HCT116 (cell line): ENCODE measurements around the gene AMOTL2. TPM values are rescaled to one million over a fixed set of nuclear protein-coding genes. Genes with fewer than 3 reads are reported as not detected.

ENCODE experiments used
- ATAC-seq: fragments of 200-7000 bp; cut with Tn5 transposase; 2 replicates; pipeline ENCODE4 v1.9.1; 2020; ENCODE audit warnings: mild to moderate bottlenecking, moderate library complexity
- BruUV-seq: library from RNA; stranded (reverse); fragments of 400-500 nt; replicated peaks from 2 replicates; lab custom pipeline; 2021; lab: Mats Ljungman, UMichigan
- CTCF ChIA-PET: fragments of 300-600 bp; sonication (Branson Sonifier 250); formaldehyde crosslinking; loops from one replicate; lab custom pipeline; 2021; ENCODE audit warnings: antibody characterized with exemption; lab: Charles Lee
- POLR2A ChIA-PET: fragments of 300-600, 350-600 bp; sonication (Branson Sonifier 250); formaldehyde crosslinking; loops from one replicate; lab custom pipeline; 2021; ENCODE audit warnings: antibody characterized with exemption; lab: Charles Lee
- RAD21 ChIA-PET, 2 experiments: fragments of 300-600 bp; sonication (Branson Sonifier 250); formaldehyde crosslinking; loops; one replicate each; lab custom pipeline; 2023; ENCODE audit warnings: low total read pairs in 2 of 2; ENCODE audit not compliant: uncharacterized antibody in 2 of 2, unreplicated experiment in 2 of 2, low non-redundant PET in 1 of 2; lab: Charles Lee
- DNase-seq: peaks from one replicate; pipeline ENCODE4 v3.0.0-alpha.2; 2010; ENCODE audit warnings: low read depth, low spot score
- H2AFZ ChIP-seq: fragments of 200-600 bp; shearing (Covaris generic), sonication (generic); 2 replicates; pipeline ENCODE4 v1.6.1; 2017; ENCODE audit warnings: low read depth, mixed run types, mixed read lengths, antibody characterized with exemption, low read length; ENCODE audit not compliant: poor library complexity, severe bottlenecking
- H3K27ac ChIP-seq: 2 replicates; pipeline ENCODE4 v1.5.1; 2012; ENCODE audit warnings: low read depth, low read length
- H3K27me3 ChIP-seq: fragments of 200-600 bp; sonication (generic); 2 replicates; pipeline ENCODE4 v1.6.1; 2016; ENCODE audit warnings: mixed run types, low read length, mixed read lengths; ENCODE audit not compliant: insufficient read depth
- H3K36me3 ChIP-seq, 2 experiments: fragments of 200-500 bp in 1 of 2; fragments of 200-600 bp in 1 of 2; sonication (Bioruptor generic) in 1 of 2; sonication (generic) in 1 of 2; 2 replicates each; pipeline versions ENCODE4 v1.5.1 to v1.6.1; 2014 to 2016; ENCODE audit warnings: low read length in 2 of 2, inconsistent platforms in 1 of 2, mixed read lengths in 1 of 2, mixed run types in 1 of 2; ENCODE audit not compliant: insufficient read depth in 2 of 2, control insufficient read depth in 1 of 2
- H3K4me1 ChIP-seq, 2 experiments: fragments of 200-600 bp in 1 of 2; sonication (generic) in 1 of 2; 2 replicates each; pipeline versions ENCODE4 v1.5.1 to v1.6.1; 2012 to 2017; ENCODE audit warnings: low read length in 2 of 2, inconsistent platforms in 1 of 2, mild to moderate bottlenecking in 1 of 2, mixed read lengths in 1 of 2, mixed run types in 1 of 2, moderate library complexity in 1 of 2; ENCODE audit not compliant: insufficient read depth in 2 of 2, control insufficient read depth in 1 of 2
- H3K4me2 ChIP-seq: fragments of 200-600 bp; sonication (generic); 2 replicates; pipeline ENCODE4 v1.6.1; 2017; ENCODE audit warnings: mixed run types, low read length, mixed read lengths
- H3K4me3 ChIP-seq, 2 experiments: fragments of 200-600 bp in 1 of 2; sonication (generic) in 1 of 2; replicated peaks in 1 of 2; 2 replicates each; pipeline ENCODE4 v1.5.1; 2011 to 2016; ENCODE audit warnings: low read length in 2 of 2, control low read depth in 1 of 2, low read depth in 1 of 2, mild to moderate bottlenecking in 1 of 2, mixed read lengths in 1 of 2, mixed run types in 1 of 2
- H3K79me2 ChIP-seq: fragments of 200-600 bp; sonication (generic); 2 replicates; pipeline ENCODE4 v1.6.1; 2017; ENCODE audit warnings: mild to moderate bottlenecking, mixed run types, low read length, moderate library complexity, mixed read lengths; ENCODE audit not compliant: insufficient read depth
- H3K9ac ChIP-seq: fragments of 200-600 bp; sonication (generic); 2 replicates; pipeline ENCODE4 v1.6.1; 2016; ENCODE audit warnings: low read length, mixed read lengths
- H3K9me2 ChIP-seq: fragments of 200-600 bp; sonication (generic), shearing (Covaris generic); 2 replicates; pipeline ENCODE4 v1.6.1; 2017; ENCODE audit warnings: mixed run types, mild to moderate bottlenecking, moderate library complexity; ENCODE audit not compliant: insufficient read depth
- H3K9me3 ChIP-seq, 2 experiments: fragments of 200-500 bp in 1 of 2; fragments of 200-600 bp in 1 of 2; sonication (Bioruptor generic) in 1 of 2; sonication (generic) in 1 of 2; 2 replicates each; pipeline ENCODE4 v1.6.1; 2014 to 2017; ENCODE audit warnings: low read length in 2 of 2, mixed read lengths in 2 of 2, inconsistent platforms in 1 of 2, low read depth in 1 of 2, mild to moderate bottlenecking in 1 of 2, mixed run types in 1 of 2, moderate library complexity in 1 of 2; ENCODE audit not compliant: control insufficient read depth in 1 of 2, insufficient read depth in 1 of 2
- H4K20me1 ChIP-seq: fragments of 200-600 bp; sonication (generic), shearing (Covaris generic); 2 replicates; pipeline ENCODE4 v1.6.1; 2017; ENCODE audit warnings: mixed run types, mild to moderate bottlenecking, moderate library complexity; ENCODE audit not compliant: insufficient read depth
- CBX3 ChIP-seq: IDR thresholded peaks from 2 replicates; pipeline ENCODE4 v1.6.1; 2012; ENCODE audit warnings: low read depth
- EGR1 ChIP-seq: IDR thresholded peaks from 2 replicates; pipeline ENCODE4 v1.6.1; 2012; ENCODE audit warnings: low read depth
- ELF1 ChIP-seq: IDR thresholded peaks from 2 replicates; pipeline ENCODE4 v1.6.1; 2012; ENCODE audit warnings: low read depth, borderline replicate concordance
- EZH2phosphoT487 ChIP-seq: fragments of 200-600 bp; IDR thresholded peaks from 2 replicates; pipeline ENCODE4 v1.6.1; 2018; ENCODE audit warnings: antibody characterized with exemption, borderline replicate concordance
- FOSL1 ChIP-seq: IDR thresholded peaks from 2 replicates; pipeline ENCODE4 v1.6.1; 2012; ENCODE audit warnings: low read depth
- JUND ChIP-seq: IDR thresholded peaks from 2 replicates; pipeline ENCODE4 v1.6.1; 2012
- POLR2AphosphoS5 ChIP-seq: IDR thresholded peaks from 2 replicates; pipeline ENCODE4 v1.6.1; 2011; ENCODE audit warnings: mild to moderate bottlenecking, low read depth, low read length, moderate library complexity
- RAD21 ChIP-seq: IDR thresholded peaks from 2 replicates; pipeline ENCODE4 v1.6.1; 2012; ENCODE audit warnings: low read depth, mild to moderate bottlenecking
- SIN3A ChIP-seq: IDR thresholded peaks from 2 replicates; pipeline ENCODE4 v1.6.1; 2012; ENCODE audit warnings: low read depth
- SP1 ChIP-seq: IDR thresholded peaks from 2 replicates; pipeline ENCODE4 v1.6.1; 2012; ENCODE audit warnings: low read depth
- SRF ChIP-seq: IDR thresholded peaks from 2 replicates; pipeline ENCODE4 v1.6.1; 2012; ENCODE audit warnings: low read depth
- TCF7L2 ChIP-seq: IDR thresholded peaks from 2 replicates; pipeline ENCODE4 v1.7.0; 2011; ENCODE audit warnings: borderline replicate concordance, inconsistent platforms; ENCODE audit not compliant: insufficient read depth, insufficient read length; ENCODE audit errors: extremely low read depth
- YY1 ChIP-seq: IDR thresholded peaks from 2 replicates; pipeline ENCODE4 v1.6.1; 2011; ENCODE audit warnings: low read length, low read depth, moderate library complexity, mild to moderate bottlenecking; ENCODE audit not compliant: insufficient replicate concordance; ENCODE audit errors: extremely low read depth
- ZFX ChIP-seq: fragments of 450-650 bp; IDR thresholded peaks from 2 replicates; pipeline ENCODE4 v1.6.1; 2017
- ZNF274 ChIP-seq: fragments of 200-500 bp; sonication (Bioruptor generic); IDR thresholded peaks from 2 replicates; pipeline ENCODE4 v1.6.1; 2014; ENCODE audit warnings: mild to moderate bottlenecking, low read depth, low read length, inconsistent platforms
- intact Hi-C: fragments of 100-400 bp; cut with micrococcal nuclease; formaldehyde crosslinking; loops from 2 replicates; pipeline ENCODE4 v1.10.0; 2022
- total RNA-seq: library from RNA; stranded (reverse); gene quantifications from one replicate; pipeline ENCODE4 v1.2.1, GENCODE V29; 2021; ENCODE audit not compliant: unreplicated experiment
- TF ChIP-seq, protein P1 (sequence below): IDR thresholded peaks from 2 replicates; pipeline ENCODE4 v1.6.1; 2012

The AMOTL2 gene
- total RNA-seq, 1 experiment from 2014 or later, result 54.0 TPM

DNA sequence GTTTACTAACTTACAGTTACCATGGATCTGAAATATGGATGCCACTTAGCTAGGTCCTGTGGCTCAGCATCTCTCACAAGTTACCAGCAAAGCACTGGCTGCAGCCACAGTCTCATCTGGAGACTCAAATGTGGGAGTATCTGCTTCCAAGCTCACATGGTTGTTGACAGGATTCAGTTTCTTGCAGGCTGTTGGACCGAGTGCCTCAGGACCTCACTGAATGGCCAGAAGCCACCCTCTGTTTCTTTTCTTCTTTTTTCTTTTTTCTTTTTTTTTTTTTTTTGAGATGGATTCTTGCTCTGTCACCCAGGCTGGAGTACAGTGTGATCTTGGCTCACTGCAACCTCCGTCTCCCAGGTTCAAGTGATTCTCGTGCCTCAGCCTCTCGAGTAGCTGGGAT is 20.1 kb upstream of the AMOTL2 start:
- ChIA-PET RAD21 (no interaction called here), POLR2A (no interaction called here), CTCF (no interaction called here)
- no peak overlapping the region for H3K4me2 ChIP-seq
- no peak overlapping the region for H3K27ac ChIP-seq
- H3K4me3 ChIP-seq, result no peak overlapping the region
- intact Hi-C loops, result no loop called here
- BruUV-seq, result no TSS peak
- H2AFZ ChIP-seq, result no peak overlapping the region
- peaks cover 0 to 4% of the 10 kb centered on the region in 2 experiments; a peak in 1 of 4 replicates for H3K9me3 ChIP-seq
- H3K9ac ChIP-seq, result no peak overlapping the region
- TF ChIP-seq EGR1 (no peak), ELF1 (no peak), FOSL1 (no peak), SRF (no peak), SIN3A (no peak), JUND (no peak), SP1 (no peak), RAD21 (no peak), CBX3 (no peak), YY1 (no peak), ZFX (no peak), ZNF274 (no peak)
- TF ChIP-seq, protein P1, sequence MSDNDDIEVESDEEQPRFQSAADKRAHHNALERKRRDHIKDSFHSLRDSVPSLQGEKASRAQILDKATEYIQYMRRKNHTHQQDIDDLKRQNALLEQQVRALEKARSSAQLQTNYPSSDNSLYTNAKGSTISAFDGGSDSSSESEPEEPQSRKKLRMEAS, result no peak
- no peaks in the 10 kb centered on the region for H4K20me1 ChIP-seq
- no peak for DNase-seq
- no peaks in the 10 kb centered on the region for H3K9me2 ChIP-seq
- H3K27me3 ChIP-seq, result peaks cover 5% of the 10 kb centered on the region; the same call in 1 of the 2 replicates
- no peaks in the 10 kb centered on the region for H3K4me1 ChIP-seq
- H3K79me2 ChIP-seq, result no peaks in the 10 kb centered on the region
- H3K36me3 ChIP-seq, result no peaks in the 10 kb centered on the region
- ATAC-seq, result no peak

DNA sequence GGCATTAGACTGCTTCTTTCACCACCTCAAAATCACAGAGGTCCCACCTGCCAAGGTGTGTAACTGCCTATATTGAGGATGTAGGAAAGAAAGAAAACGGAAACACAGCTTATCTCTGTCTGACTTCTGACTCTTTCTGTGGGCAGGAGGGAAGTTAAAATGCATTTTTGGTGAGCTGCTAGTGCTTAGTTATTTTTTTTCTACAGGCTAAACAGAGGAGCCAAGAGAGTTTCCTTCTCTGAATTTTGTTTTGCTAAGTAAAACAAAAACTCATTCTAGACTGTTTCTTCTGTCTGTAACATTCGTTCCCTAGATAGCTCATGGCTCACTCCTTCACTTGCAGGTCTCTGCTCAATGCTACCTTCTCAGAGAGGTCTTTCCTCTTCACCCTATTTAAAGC is 18.8 kb upstream of the AMOTL2 start:
- ChIA-PET POLR2A (no interaction called here), RAD21 (no interaction called here), CTCF (no interaction called here)
- Histone ChIP-seq H3K36me3 (no peaks in the 10 kb centered on the region), H3K4me2 (no peak overlapping the region), H3K9me2 (no peaks in the 10 kb centered on the region), H3K9ac (no peak overlapping the region), H3K27me3 (peaks cover 5% of the 10 kb centered on the region; the same call in 1 of the 2 replicates), H3K9me3 (peaks cover 0 to 4% of the 10 kb centered on the region in 2 experiments; a peak in 1 of 4 replicates), H3K4me1 (no peaks in the 10 kb centered on the region), H3K79me2 (no peaks in the 10 kb centered on the region), H3K27ac (no peak overlapping the region), H2AFZ (no peak overlapping the region), H3K4me3 (no peak overlapping the region), H4K20me1 (no peaks in the 10 kb centered on the region)
- TF ChIP-seq SIN3A (no peak), EZH2phosphoT487 (no peak), FOSL1 (no peak), JUND (no peak), TCF7L2 (no peak), ZNF274 (no peak), POLR2AphosphoS5 (no peak)
- TF ChIP-seq, protein P1, result no peak
- intact Hi-C loops, result no loop called here
- BruUV-seq, result no TSS peak
- DNase-seq (no peak), ATAC-seq (no peak)
